GM18502 (cell line): ENCODE results near the gene SLC25A23.
A peak's percentile ranks its signal among the peaks of the same experiment; 100 is the strongest.
"Not testable (repeated sequence)": the region's sequence is repeated elsewhere in the genome, so short reads cannot be mapped to it uniquely, and the experiment has no call there.

Source experiments
- ATAC-seq: cut with Tn5 transposase; IDR thresholded peaks from one replicate; pipeline ENCODE4 v1.9.1; 2021; ENCODE audit warnings: mild to moderate bottlenecking; ENCODE audit not compliant: unreplicated experiment, poor library complexity

SLC25A23 gene

GRCh38 chr19:6409346-6409745, 50.2 kb downstream of the SLC25A23 start:
- no peak for ATAC-seq

- ATAC-seq: no peak
These were observed 53.2 kb downstream of the SLC25A23 start for GRCh38 chr19:6406401-6406800.

- ATAC-seq: no peak
These were observed 56.6 kb downstream of the SLC25A23 start for GRCh38 chr19:6402837-6403608.

- ATAC-seq: no peak
These were observed 57.5 kb downstream of the SLC25A23 start for GRCh38 chr19:6402058-6402457.

GRCh38 chr19:6400062-6400944, 59.3 kb downstream of the SLC25A23 start:
- ATAC-seq: not testable (repeated sequence)

GRCh38 chr19:6396305-6396704, 63.3 kb downstream of the SLC25A23 start:
- ATAC-seq: no peak

- no peak for ATAC-seq
These were observed 64.8 kb downstream of the SLC25A23 start for GRCh38 chr19:6394831-6395230.

GRCh38 chr19:6393983-6394412, 65.6 kb downstream of the SLC25A23 start:
- no peak for ATAC-seq

GRCh38 chr19:6393074-6393982, 66.3 kb downstream of the SLC25A23 start, which contains the start of gene GTF2F1:
GTF2F1 (minus strand) TSS chr19:6393164; CDS start chr19:6392995, 169 bp downstream.
- ATAC-seq: peak; percentile 79

GRCh38 chr19:6392221-6393073, 67.1 kb downstream of the SLC25A23 start:
- ATAC-seq: peak; percentile 9
